Type B pancreatic cell (in vitro differentiated cells): ENCODE measurements around the gene CAMK2A. TPM values are rescaled to one million over a fixed set of nuclear protein-coding genes. Genes with fewer than 3 reads are reported as not detected.
A peak's percentile ranks its signal among the peaks of the same experiment; 100 is the strongest.

Experiments
- DNase-seq: peaks from one replicate; pipeline ENCODE4 v3.0.0; 2021; ENCODE audit warnings: mixed read lengths; ENCODE audit not compliant: unreplicated experiment; ENCODE audit errors: extremely low spot score
- H3K27ac Mint-ChIP-seq: 2 replicates; pipeline ENCODE4 v1.8.0; 2021; ENCODE audit warnings: mild to moderate bottlenecking, mixed read lengths
- H3K27me3 Mint-ChIP-seq: 2 replicates; pipeline ENCODE4 v1.8.0; 2021; ENCODE audit warnings: mixed read lengths
- H3K36me3 Mint-ChIP-seq: 2 replicates; pipeline ENCODE4 v1.8.0; 2021; ENCODE audit warnings: mixed read lengths
- H3K4me1 Mint-ChIP-seq: one replicate; pipeline ENCODE4 v1.8.0; 2021; ENCODE audit warnings: mixed read lengths; ENCODE audit not compliant: unreplicated experiment
- H3K4me3 Mint-ChIP-seq: 2 replicates; pipeline ENCODE4 v1.8.0; 2021; ENCODE audit warnings: mild to moderate bottlenecking, mixed read lengths
- H3K9me3 Mint-ChIP-seq: 2 replicates; pipeline ENCODE4 v1.8.0; 2021; ENCODE audit warnings: mixed read lengths
- total RNA-seq: library from RNA; stranded (reverse); gene quantifications from 2 replicates; pipeline ENCODE4 v1.2.1, GENCODE V29; 2021; ENCODE audit warnings: low replicate concordance
- TF ChIP-seq, protein P1 (sequence below): fragments of 200-600 bp; sonication (generic); conservative IDR thresholded peaks from 2 replicates; pipeline ENCODE4 v1.5.0; 2021; ENCODE audit warnings: antibody characterized with exemption, mild to moderate bottlenecking

CAMK2A gene
- total RNA-seq, 1 donor from 2014 or later = 3.7 TPM

DNA sequence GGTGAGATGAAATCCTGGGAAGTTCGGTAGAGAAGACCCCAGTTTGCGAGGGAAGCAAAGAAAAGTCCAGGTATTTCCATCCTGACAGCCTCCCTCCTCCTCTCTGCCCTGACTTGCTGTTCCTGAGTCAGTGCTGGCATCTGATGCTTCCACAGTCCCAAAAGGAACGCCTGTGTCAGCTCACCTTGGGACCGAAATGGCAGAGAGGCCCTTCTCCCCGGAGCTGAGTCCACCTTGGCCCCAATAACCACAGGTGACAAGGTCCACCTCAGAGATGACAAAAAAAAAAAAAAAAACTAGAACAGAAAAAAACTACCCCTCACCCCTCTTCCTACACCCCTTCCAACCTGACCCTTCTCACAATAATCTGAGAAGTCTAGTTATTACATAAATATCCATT lies 68.1 kb downstream of the CAMK2A start:
- TF ChIP-seq, protein P1, sequence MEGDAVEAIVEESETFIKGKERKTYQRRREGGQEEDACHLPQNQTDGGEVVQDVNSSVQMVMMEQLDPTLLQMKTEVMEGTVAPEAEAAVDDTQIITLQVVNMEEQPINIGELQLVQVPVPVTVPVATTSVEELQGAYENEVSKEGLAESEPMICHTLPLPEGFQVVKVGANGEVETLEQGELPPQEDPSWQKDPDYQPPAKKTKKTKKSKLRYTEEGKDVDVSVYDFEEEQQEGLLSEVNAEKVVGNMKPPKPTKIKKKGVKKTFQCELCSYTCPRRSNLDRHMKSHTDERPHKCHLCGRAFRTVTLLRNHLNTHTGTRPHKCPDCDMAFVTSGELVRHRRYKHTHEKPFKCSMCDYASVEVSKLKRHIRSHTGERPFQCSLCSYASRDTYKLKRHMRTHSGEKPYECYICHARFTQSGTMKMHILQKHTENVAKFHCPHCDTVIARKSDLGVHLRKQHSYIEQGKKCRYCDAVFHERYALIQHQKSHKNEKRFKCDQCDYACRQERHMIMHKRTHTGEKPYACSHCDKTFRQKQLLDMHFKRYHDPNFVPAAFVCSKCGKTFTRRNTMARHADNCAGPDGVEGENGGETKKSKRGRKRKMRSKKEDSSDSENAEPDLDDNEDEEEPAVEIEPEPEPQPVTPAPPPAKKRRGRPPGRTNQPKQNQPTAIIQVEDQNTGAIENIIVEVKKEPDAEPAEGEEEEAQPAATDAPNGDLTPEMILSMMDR = no peak
- Mint-ChIP-seq H3K27ac (no peak overlapping the region), H3K36me3 (no peaks in the 10 kb centered on the region), H3K9me3 (no peaks in the 10 kb centered on the region), H3K4me1 (no peaks in the 10 kb centered on the region), H3K27me3 (peaks cover 17% of the 10 kb centered on the region), H3K4me3 (no peak overlapping the region)
- DNase-seq = no peak

GRCh38 chr5:150219861-150220260 lies 69.7 kb downstream of the CAMK2A start:
- Mint-ChIP-seq H3K4me1 (peaks cover 11% of the 10 kb centered on the region), H3K27ac (no peak overlapping the region), H3K9me3 (no peaks in the 10 kb centered on the region), H3K27me3 (peaks cover 17% of the 10 kb centered on the region), H3K36me3 (no peaks in the 10 kb centered on the region), H3K4me3 (no peak overlapping the region)
- TF ChIP-seq, protein P1 = no peak
- DNase-seq = no peak

DNA sequence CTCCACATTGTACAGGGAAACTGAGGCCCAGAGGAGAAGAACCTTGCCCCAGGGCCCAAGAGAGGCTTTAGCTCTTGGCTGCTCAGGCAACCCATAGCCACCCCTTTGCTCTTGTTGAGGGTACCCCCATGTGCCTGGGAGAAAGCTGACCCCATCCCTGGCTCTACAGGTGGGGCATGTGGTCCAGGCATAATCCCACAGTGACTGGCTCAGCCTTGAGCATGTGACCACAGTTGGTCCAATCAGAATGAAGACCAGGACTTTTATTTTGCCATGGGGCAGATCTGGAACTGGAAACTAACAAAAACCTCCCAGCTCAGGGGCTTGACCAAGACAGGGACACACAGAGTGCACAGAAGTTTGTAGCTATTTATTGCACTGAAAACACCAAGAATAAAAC lies 70.4 kb downstream of the CAMK2A start:
- DNase-seq = no peak
- no peaks in the 10 kb centered on the region for H3K9me3 Mint-ChIP-seq
- H3K36me3 Mint-ChIP-seq = no peaks in the 10 kb centered on the region
- H3K4me3 Mint-ChIP-seq = no peak overlapping the region
- H3K27ac Mint-ChIP-seq = no peak overlapping the region
- H3K27me3 Mint-ChIP-seq = peaks cover 17% of the 10 kb centered on the region
- TF ChIP-seq, protein P1 = no peak
- peaks cover 11% of the 10 kb centered on the region for H3K4me1 Mint-ChIP-seq

DNA sequence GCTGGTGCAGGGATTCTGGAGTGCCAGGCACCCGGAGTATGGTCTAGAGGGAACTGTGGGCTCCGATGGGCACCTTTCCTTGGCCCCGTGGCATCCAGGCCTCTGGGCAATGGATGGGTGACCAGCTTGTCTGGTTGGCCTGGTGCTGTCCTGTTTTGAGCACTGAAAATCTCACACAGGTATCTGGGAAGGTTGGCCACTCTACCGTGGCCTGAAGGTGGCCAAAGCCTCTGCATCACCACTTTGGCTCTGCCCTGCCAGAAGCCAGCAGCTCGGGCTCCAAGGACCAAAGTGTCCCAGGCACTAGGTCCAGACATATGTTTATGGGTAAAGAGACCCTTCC lies 70.9 kb downstream of the CAMK2A start:
- no peaks in the 10 kb centered on the region for H3K36me3 Mint-ChIP-seq

GRCh38 chr5:150217873-150218692 lies 71.5 kb downstream of the CAMK2A start:
- Mint-ChIP-seq H3K36me3 (no peaks in the 10 kb centered on the region), H3K27me3 (peaks cover 17% of the 10 kb centered on the region), H3K9me3 (no peaks in the 10 kb centered on the region), H3K4me3 (no peak overlapping the region), H3K27ac (no peak overlapping the region), H3K4me1 (peaks cover 18% of the 10 kb centered on the region)
- peak; percentile 88 for DNase-seq
- TF ChIP-seq, protein P1 = peak; percentile 97

More for the DNA sequence above, 70.9 kb downstream of the CAMK2A start:
- TF ChIP-seq, protein P1 = no peak
- Mint-ChIP-seq H3K9me3 (no peaks in the 10 kb centered on the region), H3K4me3 (no peak overlapping the region), H3K27ac (no peak overlapping the region), H3K27me3 (peaks cover 17% of the 10 kb centered on the region), H3K4me1 (peaks cover 15% of the 10 kb centered on the region)
- no peak for DNase-seq
